NCI-H526 treated with DMSO at 0.1 percent for 48 hours (cell line): Measurements from ENCODE around the gene SH3GLB2.
"Not testable (repeated sequence)": the region's sequence is repeated elsewhere in the genome, so short reads cannot be mapped to it uniquely, and the experiment has no call there.

Source experiments
- DNase-seq: peaks from one replicate; lab custom pipeline; 2025; lab: John Stamatoyannopoulos, UW

SH3GLB2 gene

GRCh38 chr9:128998462-128998861, 29.7 kb downstream of the SH3GLB2 start:
- DNase-seq = no peak

DNA sequence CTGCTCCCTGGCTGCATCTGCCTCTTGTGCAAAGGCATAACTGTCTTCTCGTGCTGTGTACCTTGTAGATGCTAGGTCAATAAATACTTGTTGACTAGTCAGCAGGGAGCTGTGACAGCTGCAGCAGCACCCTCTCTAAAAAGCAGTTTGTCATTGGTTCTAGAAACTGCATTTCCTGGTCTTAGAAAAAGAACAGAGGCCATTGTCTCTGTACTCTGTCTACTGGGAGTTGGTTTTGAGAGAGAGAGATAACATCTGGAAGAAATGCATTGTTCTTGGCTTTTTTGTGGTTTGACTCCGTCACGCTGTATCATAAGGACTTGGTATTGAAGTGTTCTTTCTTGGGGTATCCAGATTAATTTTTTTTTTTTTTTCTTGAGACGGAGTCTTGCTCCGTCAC, 32.3 kb downstream of the SH3GLB2 start:
- DNase-seq = no peak

- no peak for DNase-seq
These were observed 35.1 kb downstream of the SH3GLB2 start for GRCh38 chr9:128992995-128993394.

DNA sequence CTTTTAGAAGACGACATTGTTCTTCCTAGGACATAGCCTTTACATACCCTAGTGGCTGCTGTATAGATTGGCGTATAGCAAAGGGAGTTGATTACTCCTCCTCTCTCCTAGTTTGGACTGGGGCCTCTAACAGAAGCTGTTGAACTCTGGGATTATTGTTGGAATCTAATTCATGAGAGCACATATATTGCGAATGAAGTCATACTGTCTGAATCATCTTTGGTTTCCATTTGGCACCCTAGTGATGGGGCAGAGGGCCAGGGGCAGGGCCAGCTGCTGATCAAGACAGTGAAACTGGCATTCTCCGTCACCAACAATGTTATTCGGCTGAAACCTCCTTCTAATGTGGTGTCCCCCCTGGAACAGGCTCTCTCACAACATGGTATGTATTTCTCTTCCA, 40.3 kb downstream of the SH3GLB2 start:
- DNase-seq = no peak

DNA sequence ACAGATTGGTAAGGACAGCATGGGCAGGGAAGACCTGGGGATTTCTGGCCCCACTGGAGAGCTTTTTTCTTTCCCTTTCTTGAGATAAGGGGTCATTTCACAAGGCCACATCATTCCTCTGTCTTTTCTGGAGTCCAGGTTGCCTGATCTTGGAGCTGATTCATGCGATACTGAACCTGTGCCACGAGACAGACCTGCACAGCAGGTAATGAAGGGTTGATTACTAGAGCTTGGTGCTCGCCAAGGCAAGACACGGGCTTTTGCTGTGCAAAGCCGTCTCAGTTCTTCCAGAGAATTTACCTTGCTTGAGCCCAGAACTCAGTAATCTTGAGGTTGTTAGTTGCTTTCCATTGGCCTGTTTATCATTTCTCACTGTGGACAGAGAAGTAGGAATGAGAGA, 41.5 kb downstream of the SH3GLB2 start:
- DNase-seq = no peak

DNA sequence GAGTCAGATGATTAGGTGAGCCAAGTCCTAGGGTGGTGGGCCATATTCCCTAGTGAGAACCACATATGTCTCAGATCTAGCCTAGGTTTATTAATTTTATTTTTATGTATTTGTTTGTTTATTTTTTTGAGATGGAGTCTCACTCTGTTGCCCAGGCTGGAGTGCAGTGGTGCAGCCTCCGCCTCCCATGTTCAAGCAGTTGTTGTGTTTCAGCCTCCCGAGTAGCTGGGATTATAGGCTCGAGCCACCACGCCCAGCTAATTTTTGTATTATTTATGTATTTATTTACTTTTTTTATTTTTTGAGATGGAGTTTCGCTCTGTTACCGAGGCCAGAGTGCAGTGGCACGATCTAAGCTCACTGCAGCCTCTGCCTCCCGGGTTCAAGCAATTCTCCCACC, 44.6 kb downstream of the SH3GLB2 start:
- no peak for DNase-seq

GRCh38 chr9:128979111-128979510, 49.0 kb downstream of the SH3GLB2 start:
- no peak for DNase-seq

DNA sequence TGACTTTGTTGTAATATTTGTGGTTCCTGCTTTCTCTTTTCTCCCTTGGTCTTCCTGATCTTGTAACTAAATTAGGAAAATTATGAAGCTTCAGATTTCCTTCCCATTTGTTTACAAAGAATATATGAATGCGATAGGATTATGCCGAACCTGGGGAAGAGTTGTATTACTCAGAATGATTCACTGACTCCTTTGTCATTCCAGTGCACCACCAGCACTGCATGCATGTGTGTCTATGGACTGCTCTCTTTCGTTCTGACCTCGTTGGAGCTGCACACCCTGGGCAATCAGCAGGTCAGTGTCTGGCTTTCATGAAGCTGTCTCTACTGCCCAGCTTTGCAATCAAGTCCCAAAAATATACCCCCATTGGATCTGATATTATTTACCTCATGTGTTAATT, 55.2 kb downstream of the SH3GLB2 start:
- DNase-seq = no peak

DNA sequence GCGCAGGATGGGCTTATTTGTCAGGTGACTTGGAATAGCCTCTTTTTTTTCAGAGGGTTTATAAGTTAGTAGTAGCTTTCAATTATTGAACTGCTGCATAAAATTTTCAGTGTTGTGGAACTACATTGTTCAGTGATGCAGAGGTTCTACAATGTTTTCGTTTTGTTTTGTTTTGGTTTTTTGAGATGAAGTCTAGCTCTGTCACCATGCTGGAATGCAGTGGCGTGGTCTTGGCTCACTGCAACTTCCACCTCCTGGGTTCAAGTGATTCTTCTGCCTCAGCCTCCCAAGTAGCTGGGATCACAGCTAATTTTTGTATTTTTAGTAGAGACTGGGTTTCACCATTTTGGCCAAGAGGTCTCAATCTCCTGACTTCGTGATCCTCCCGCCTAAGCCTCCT, 58.6 kb downstream of the SH3GLB2 start:
- no peak for DNase-seq

DNA sequence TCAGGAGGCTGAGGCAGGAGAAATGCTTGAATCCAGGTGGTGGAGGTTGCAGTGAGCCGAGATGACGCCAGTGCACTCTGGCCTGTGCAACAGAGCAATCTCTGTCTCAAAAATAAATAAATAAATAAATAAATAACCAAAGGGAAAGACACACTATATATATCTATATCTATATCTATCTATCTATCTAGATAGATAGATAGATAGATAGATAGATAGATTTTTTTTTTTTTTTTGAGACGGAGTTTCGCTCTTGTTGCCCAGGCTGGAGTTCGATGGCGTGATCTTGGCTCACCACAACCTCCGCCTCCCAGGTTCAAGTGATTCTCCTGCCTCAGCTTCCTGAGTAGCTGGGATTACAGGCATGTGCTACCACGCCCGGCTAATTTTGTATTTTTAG, 66.7 kb downstream of the SH3GLB2 start:
- not testable (repeated sequence) for DNase-seq
